NCI-H1930 (cell line): ENCODE results near the gene PCDHB10.
"Not testable (repeated sequence)": the region's sequence is repeated elsewhere in the genome, so short reads cannot be mapped to it uniquely, and the experiment has no call there.

Source experiments
- DNase-seq, 2 experiments: peaks; one replicate each; lab custom pipeline; 2025; lab: John Stamatoyannopoulos, UW

The PCDHB10 gene

GRCh38 chr5:141192110-141192725, at the start of gene PCDHB10:
TSS of gene PCDHB10 (plus strand) at chr5:141192353. CDS start at chr5:141192553, 200 bp downstream.
- DNase-seq = peak; percentile 28 to 42

- DNase-seq = no peak
These were observed 42.3 kb upstream of the PCDHB10 start, which contains the start of gene PCDHB6 for GRCh38 chr5:141149812-141150211. TSS of gene PCDHB6 (plus strand) at chr5:141150057. CDS start at chr5:141150258, 201 bp downstream.

- DNase-seq = no peak
These were observed 41.7 kb upstream of the PCDHB10 start for GRCh38 chr5:141150224-141150992.

- no peak for DNase-seq
These were observed 41.2 kb upstream of the PCDHB10 start for GRCh38 chr5:141150993-141151325.

- not testable (repeated sequence) for DNase-seq
These were observed 40.5 kb upstream of the PCDHB10 start for GRCh38 chr5:141151632-141152031.

- DNase-seq = not testable (repeated sequence)
These were observed 40.1 kb upstream of the PCDHB10 start for GRCh38 chr5:141152096-141152495.

GRCh38 chr5:141155540-141156374, 36.4 kb upstream of the PCDHB10 start:
- DNase-seq = no peak

- not testable (repeated sequence) for DNase-seq
These were observed 34.8 kb upstream of the PCDHB10 start for GRCh38 chr5:141157356-141157755.

GRCh38 chr5:141157901-141158300, 34.3 kb upstream of the PCDHB10 start:
- not testable (repeated sequence) for DNase-seq

GRCh38 chr5:141172381-141173204, 19.6 kb upstream of the PCDHB10 start, which contains the start of gene PCDHB7:
TSS of gene PCDHB7 (plus strand) at chr5:141172644. CDS start at chr5:141172836, 192 bp downstream.
- peak in 1 of 2 experiments; percentile 6 for DNase-seq

- DNase-seq = not testable (repeated sequence)
These were observed 17.7 kb upstream of the PCDHB10 start for GRCh38 chr5:141174291-141175104.

- no peak for DNase-seq
These were observed 16.2 kb upstream of the PCDHB10 start for GRCh38 chr5:141175933-141176332.

- DNase-seq = peak; percentile 19 to 47
These were observed 14.5 kb upstream of the PCDHB10 start, which contains the start of gene PCDHB8 for GRCh38 chr5:141177577-141178191. TSS of gene PCDHB8 (plus strand) at chr5:141177790. CDS start at chr5:141178035, 245 bp downstream.

GRCh38 chr5:141179371-141179770, 12.8 kb upstream of the PCDHB10 start:
- DNase-seq = not testable (repeated sequence)

GRCh38 chr5:141179876-141180275, 12.3 kb upstream of the PCDHB10 start:
- DNase-seq = not testable (repeated sequence)

GRCh38 chr5:141180313-141180712, 11.8 kb upstream of the PCDHB10 start:
- DNase-seq = no peak

- DNase-seq = no peak
These were observed 9.9 kb upstream of the PCDHB10 start, which contains the start of gene PCDHB16 for GRCh38 chr5:141182248-141182647. TSS of gene PCDHB16 (plus strand) at chr5:141182387. CDS start at chr5:141182560, 173 bp downstream.

- DNase-seq = not testable (repeated sequence)
These were observed 7.9 kb upstream of the PCDHB10 start for GRCh38 chr5:141184117-141184855.

GRCh38 chr5:141186897-141187512, 5.1 kb upstream of the PCDHB10 start, which contains the start of gene PCDHB9:
TSS of gene PCDHB9 (plus strand) at chr5:141187161. CDS start at chr5:141187319, 158 bp downstream.
- peak; percentile 2 to 23 for DNase-seq
